ENCODE data around the gene DLAT. TPM values are rescaled to one million over a fixed set of nuclear protein-coding genes. Genes with fewer than 3 reads are reported as not detected.
"Not testable (repeated sequence)": the region's sequence is repeated elsewhere in the genome, so short reads cannot be mapped to it uniquely, and the experiment has no call there.

Gene DLAT
- total RNA-seq, 1 donor from 2014 or later, result 28.2 TPM

DNA sequence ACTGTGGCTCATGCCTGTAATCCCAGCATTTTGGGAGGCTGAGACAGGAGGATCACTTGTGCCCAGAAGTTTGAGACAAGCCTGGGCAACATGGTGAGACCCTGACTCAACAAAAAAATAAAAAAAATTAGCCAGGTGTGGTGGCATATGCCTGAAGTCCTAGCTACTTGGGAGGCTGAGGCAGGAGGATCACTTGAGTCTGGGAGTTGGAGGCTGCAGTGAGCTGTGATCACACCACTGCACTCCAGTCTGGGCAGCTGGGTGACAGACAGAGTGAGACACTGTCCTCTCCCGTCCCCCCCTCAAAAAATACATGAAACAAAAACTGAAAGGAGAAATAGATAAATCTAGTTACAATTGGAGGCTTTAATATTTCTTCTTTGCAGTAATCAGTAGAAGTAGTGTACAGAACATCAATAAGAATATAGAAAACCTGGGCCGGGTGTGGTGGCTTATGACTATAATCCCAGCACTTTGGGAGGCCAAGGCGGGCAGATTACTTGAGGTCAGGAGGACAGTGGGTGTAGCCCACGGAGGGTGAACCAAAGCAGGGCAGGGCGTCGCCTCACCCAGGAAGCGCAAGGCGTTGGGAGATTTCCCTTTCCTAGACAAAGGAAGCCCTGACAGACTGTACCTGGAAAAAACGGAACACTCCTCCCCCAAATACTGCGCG lies 19.6 kb upstream of the DLAT start:
- peaks cover 2% of the 10 kb centered on the region for H3K27me3 Mint-ChIP-seq (ENCODE audit: unreplicated experiment)
- DNase-seq (ENCODE audit: low spot score), result no peak
- peaks cover 7% of the 10 kb centered on the region for H3K36me3 Mint-ChIP-seq (ENCODE audit: low read depth, unreplicated experiment)
- H3K4me3 Mint-ChIP-seq (ENCODE audit: unreplicated experiment), result no peak overlapping the region
- H3K4me1 Mint-ChIP-seq (ENCODE audit: unreplicated experiment), result no peaks in the 10 kb centered on the region
- TF ChIP-seq, protein P1, sequence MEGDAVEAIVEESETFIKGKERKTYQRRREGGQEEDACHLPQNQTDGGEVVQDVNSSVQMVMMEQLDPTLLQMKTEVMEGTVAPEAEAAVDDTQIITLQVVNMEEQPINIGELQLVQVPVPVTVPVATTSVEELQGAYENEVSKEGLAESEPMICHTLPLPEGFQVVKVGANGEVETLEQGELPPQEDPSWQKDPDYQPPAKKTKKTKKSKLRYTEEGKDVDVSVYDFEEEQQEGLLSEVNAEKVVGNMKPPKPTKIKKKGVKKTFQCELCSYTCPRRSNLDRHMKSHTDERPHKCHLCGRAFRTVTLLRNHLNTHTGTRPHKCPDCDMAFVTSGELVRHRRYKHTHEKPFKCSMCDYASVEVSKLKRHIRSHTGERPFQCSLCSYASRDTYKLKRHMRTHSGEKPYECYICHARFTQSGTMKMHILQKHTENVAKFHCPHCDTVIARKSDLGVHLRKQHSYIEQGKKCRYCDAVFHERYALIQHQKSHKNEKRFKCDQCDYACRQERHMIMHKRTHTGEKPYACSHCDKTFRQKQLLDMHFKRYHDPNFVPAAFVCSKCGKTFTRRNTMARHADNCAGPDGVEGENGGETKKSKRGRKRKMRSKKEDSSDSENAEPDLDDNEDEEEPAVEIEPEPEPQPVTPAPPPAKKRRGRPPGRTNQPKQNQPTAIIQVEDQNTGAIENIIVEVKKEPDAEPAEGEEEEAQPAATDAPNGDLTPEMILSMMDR (IDR thresholded peaks at IDR 0.05; ENCODE audit: unreplicated experiment), result no peak
- no peaks in the 10 kb centered on the region for H3K9me3 Mint-ChIP-seq (ENCODE audit: unreplicated experiment)
- no peak overlapping the region for H3K27ac Mint-ChIP-seq (ENCODE audit: unreplicated experiment)

DNA sequence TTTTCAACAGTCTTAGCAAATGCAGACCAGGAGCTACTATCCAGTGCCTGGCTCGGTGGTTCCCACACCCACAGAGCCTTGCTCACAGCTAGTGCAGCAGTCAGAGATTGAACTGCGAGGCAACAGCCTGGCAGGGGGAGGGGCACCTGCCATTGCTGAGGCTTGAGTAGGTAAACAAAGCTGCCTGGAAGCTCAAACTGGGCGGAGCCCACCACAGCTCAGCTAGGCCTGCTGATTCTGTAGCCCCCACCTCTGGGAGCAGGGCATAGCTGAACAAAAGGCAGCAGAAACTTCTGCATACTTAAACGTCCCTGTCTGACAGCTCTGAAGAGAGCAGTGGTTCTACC lies 19.1 kb upstream of the DLAT start:
- not testable (repeated sequence) for H3K36me3 Mint-ChIP-seq (ENCODE audit: low read depth, unreplicated experiment)

DNA sequence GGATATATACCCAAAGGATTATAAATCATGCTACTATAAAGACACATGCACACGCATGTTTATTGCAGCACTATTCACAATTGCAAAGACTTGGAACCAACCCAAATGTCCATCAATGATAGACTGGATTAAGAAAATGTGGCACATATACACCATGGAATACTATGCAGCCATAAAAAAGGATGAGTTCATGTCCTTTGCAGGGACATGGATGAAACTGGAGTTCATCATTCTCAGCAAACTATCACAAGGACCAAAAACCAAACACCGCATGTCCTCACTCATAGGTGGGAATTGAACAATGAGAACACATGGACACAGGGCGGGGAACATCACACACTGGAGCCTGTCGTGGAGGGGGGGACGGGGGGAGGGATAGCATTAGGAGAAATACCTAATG lies 13.8 kb upstream of the DLAT start:
- H3K9me3 Mint-ChIP-seq (ENCODE audit: unreplicated experiment); H3K27ac Mint-ChIP-seq (ENCODE audit: unreplicated experiment); H3K36me3 Mint-ChIP-seq (ENCODE audit: low read depth, unreplicated experiment): not testable (repeated sequence)

More for the DNA sequence above, 19.1 kb upstream of the DLAT start:
- not testable (repeated sequence) for H3K27ac Mint-ChIP-seq (ENCODE audit: unreplicated experiment); H3K4me3 Mint-ChIP-seq (ENCODE audit: unreplicated experiment); H3K9me3 Mint-ChIP-seq (ENCODE audit: unreplicated experiment); H3K4me1 Mint-ChIP-seq (ENCODE audit: unreplicated experiment); H3K27me3 Mint-ChIP-seq (ENCODE audit: unreplicated experiment); DNase-seq (ENCODE audit: low spot score)

DNA sequence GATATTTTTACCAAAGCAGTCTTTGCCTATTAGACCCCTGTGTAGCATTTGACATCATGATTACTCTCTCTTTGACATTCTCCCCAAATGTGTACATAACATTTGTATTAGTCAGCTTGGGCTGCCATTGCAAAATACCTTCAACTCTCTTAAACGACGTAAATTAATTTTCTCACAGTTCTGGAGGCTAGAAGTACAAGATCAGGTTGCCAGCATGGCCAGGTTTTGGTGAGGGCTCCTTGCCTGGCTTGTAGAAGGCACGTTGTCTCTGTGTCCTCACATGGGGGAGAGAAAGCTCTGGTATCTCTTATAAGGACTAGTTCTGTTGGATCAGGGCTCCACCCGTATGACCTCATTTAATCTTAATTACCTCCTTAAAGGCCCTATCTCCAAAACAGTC lies 12.3 kb upstream of the DLAT start:
- no peaks in the 10 kb centered on the region for H3K36me3 Mint-ChIP-seq (ENCODE audit: low read depth, unreplicated experiment)
- DNase-seq (ENCODE audit: low spot score), result no peak

More for the DNA sequence above, 13.8 kb upstream of the DLAT start:
- H3K4me1 Mint-ChIP-seq (ENCODE audit: unreplicated experiment); H3K4me3 Mint-ChIP-seq (ENCODE audit: unreplicated experiment); H3K27me3 Mint-ChIP-seq (ENCODE audit: unreplicated experiment); DNase-seq (ENCODE audit: low spot score): not testable (repeated sequence)

DNA sequence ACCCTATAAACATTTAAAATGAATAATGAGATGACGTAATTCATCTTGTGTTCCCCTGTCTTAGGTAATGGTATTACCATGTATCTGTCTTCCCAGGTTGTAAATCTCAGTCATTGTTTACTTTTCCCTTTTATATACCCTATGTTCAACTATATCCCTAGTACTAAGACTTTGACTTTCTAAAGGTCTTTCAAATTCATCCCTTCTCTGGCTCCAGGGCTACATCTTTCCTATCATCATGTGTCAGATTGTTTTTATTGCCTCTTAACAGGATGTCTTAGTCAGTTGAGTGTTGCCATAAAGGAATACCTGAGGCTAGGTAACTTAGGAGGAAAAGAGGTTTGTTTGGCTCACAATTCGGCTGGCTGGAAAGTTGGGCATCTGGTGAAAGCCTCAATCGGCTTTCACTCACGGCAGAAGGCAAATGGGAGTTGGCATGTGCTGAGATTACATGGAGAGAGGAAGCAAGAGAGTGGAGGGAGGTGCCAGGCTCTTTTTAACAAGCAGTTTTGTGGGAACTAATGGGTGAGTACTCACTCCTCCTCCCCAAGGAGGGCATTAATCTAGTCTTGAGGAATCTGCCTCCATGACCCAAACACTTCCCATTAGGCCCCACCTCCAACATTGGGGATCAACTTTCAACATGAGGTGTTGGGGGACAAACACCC lies 11.6 kb upstream of the DLAT start:
- H3K27ac Mint-ChIP-seq (ENCODE audit: unreplicated experiment), result no peak overlapping the region
- no peak overlapping the region for H3K4me3 Mint-ChIP-seq (ENCODE audit: unreplicated experiment)
- no peaks in the 10 kb centered on the region for H3K4me1 Mint-ChIP-seq (ENCODE audit: unreplicated experiment)
- H3K9me3 Mint-ChIP-seq (ENCODE audit: unreplicated experiment), result no peaks in the 10 kb centered on the region
- no peak for DNase-seq (ENCODE audit: low spot score)
- TF ChIP-seq, protein P1 (IDR thresholded peaks at IDR 0.05; ENCODE audit: unreplicated experiment), result no peak
- H3K27me3 Mint-ChIP-seq (ENCODE audit: unreplicated experiment), result peaks cover 2% of the 10 kb centered on the region
- no peaks in the 10 kb centered on the region for H3K36me3 Mint-ChIP-seq (ENCODE audit: low read depth, unreplicated experiment)

More for the DNA sequence above, 12.3 kb upstream of the DLAT start:
- Mint-ChIP-seq H3K4me1 (ENCODE audit: unreplicated experiment) (no peaks in the 10 kb centered on the region), H3K27me3 (ENCODE audit: unreplicated experiment) (peaks cover 2% of the 10 kb centered on the region), H3K4me3 (ENCODE audit: unreplicated experiment) (no peak overlapping the region), H3K9me3 (ENCODE audit: unreplicated experiment) (no peaks in the 10 kb centered on the region), H3K27ac (ENCODE audit: unreplicated experiment) (no peak overlapping the region)
- TF ChIP-seq, protein P1 (IDR thresholded peaks at IDR 0.05; ENCODE audit: unreplicated experiment), result no peak

DNA sequence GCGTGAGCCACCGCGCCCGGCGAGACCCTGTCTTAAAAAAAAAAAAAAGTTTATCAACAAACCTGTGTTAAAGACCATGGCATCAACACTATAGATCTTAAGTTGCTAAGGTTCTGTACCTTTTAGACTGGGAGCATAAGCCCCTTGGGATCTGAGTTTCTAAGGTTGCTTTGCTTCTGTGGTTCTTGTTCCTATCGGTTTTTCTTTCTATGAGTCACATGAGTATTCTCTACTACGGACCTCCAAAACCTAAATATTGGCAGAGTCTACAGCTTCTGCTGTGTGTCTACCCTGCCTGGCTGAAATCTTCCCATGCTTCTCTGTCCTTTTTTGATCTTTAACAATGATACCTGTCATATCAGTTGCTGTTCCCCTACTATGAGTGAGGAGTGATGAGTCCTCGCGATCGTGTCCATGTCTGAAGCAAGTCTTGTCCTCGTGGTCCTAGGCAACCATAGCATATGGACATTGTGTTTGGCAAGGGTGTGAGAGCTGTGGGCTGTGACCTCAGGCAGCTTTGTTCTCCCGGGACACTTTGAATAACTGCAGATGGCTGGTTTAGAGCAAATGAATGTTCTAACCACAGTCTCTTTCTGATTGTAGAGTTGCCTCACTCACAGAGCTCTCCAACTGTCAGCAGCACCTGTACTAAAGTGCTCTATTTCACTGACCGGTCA lies 9.0 kb upstream of the DLAT start:
- Mint-ChIP-seq H3K4me1 (ENCODE audit: unreplicated experiment) (no peaks in the 10 kb centered on the region), H3K27me3 (ENCODE audit: unreplicated experiment) (peaks cover 2% of the 10 kb centered on the region), H3K4me3 (ENCODE audit: unreplicated experiment) (no peak overlapping the region), H3K36me3 (ENCODE audit: low read depth, unreplicated experiment) (no peaks in the 10 kb centered on the region), H3K9me3 (ENCODE audit: unreplicated experiment) (no peaks in the 10 kb centered on the region), H3K27ac (ENCODE audit: unreplicated experiment) (no peak overlapping the region)
- DNase-seq (ENCODE audit: low spot score), result no peak
- TF ChIP-seq, protein P1 (IDR thresholded peaks at IDR 0.05; ENCODE audit: unreplicated experiment), result no peak
